Brain microvascular endothelial cell (primary cell): ENCODE results near the gene C11orf58.

Source experiments
- DNase-seq: peaks from one replicate; pipeline ENCODE4 v3.0.0-alpha.2; 2020
- H3K27ac ChIP-seq: fragments of 250-450 bp; sonication (Bioruptor Pico); 2 replicates; pipeline ENCODE4 v1.5.1; 2020; ENCODE audit warnings: mild to moderate bottlenecking, moderate library complexity
- H3K27me3 ChIP-seq: fragments of 250-450 bp; sonication (Bioruptor Pico); replicated peaks from 2 replicates; pipeline ENCODE4 v1.5.1; 2020; ENCODE audit warnings: mild to moderate bottlenecking
- H3K36me3 ChIP-seq: fragments of 250-450 bp; sonication (Bioruptor Pico); replicated peaks from 2 replicates; pipeline ENCODE4 v1.5.1; 2020; ENCODE audit warnings: mild to moderate bottlenecking
- H3K4me3 ChIP-seq: 2 replicates; pipeline ENCODE4 v1.5.1; 2011; ENCODE audit warnings: low read depth, mild to moderate bottlenecking, control low read depth, low read length, moderate library complexity
- in situ Hi-C: cut with HindIII; loops from 2 replicates; pipeline ENCODE4 v1.10.0; 2017; ENCODE audit warnings: low sequenced_read_pairs, low pct_ligation_motif_present
- TF ChIP-seq, protein P1 (sequence below): IDR thresholded peaks from 2 replicates; pipeline ENCODE4 v1.5.1; 2011; ENCODE audit warnings: low read depth, mild to moderate bottlenecking, moderate library complexity, low read length, control low read depth, inconsistent platforms; ENCODE audit errors: missing control alignments

The C11orf58 gene

DNA sequence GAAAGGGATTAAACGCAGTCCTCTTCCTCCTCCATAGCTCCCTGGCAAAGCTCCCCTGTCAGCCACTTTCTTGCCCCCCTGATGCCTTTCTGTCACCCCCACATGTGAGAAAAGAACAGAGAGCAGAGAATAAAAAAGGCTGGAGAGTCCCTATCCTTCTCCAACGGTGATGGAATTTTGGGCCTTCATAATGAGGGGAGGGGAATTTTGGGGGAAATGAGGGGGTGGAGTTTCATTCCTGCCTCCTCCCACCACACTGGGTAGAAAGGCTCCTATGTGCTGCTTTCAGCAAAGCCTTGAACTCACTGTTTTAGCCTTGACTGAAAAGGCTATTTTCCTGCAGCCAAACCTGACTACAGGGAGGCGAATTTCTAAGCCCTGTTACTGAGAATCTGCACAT is 59.3 kb downstream of the C11orf58 start:
- no peak for DNase-seq
- H3K27me3 ChIP-seq = no peaks in the 10 kb centered on the region
- H3K36me3 ChIP-seq = no peaks in the 10 kb centered on the region
- H3K27ac ChIP-seq = no peak overlapping the region
- TF ChIP-seq, protein P1, sequence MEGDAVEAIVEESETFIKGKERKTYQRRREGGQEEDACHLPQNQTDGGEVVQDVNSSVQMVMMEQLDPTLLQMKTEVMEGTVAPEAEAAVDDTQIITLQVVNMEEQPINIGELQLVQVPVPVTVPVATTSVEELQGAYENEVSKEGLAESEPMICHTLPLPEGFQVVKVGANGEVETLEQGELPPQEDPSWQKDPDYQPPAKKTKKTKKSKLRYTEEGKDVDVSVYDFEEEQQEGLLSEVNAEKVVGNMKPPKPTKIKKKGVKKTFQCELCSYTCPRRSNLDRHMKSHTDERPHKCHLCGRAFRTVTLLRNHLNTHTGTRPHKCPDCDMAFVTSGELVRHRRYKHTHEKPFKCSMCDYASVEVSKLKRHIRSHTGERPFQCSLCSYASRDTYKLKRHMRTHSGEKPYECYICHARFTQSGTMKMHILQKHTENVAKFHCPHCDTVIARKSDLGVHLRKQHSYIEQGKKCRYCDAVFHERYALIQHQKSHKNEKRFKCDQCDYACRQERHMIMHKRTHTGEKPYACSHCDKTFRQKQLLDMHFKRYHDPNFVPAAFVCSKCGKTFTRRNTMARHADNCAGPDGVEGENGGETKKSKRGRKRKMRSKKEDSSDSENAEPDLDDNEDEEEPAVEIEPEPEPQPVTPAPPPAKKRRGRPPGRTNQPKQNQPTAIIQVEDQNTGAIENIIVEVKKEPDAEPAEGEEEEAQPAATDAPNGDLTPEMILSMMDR = no peak
- H3K4me3 ChIP-seq = no peak overlapping the region
- in situ Hi-C loops = no loop called here

DNA sequence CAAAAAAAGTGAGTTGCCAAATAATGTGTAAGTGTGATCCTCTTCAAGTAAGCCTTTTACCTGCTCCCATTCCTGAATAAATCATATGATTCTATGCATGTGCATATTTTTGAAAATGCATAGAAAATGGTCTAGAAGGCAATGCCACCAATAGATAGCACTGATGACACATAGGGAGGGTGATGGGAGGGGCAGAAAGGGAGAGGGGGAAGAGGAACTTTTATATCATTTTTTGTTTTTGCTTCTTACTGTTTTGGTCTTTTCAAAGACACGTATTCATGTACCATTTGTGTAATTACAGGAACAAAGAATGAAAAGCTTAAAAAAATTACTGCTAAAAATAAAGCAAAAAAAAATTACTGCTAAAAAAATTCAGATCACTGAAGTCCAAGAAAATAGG is 60.8 kb downstream of the C11orf58 start:
- TF ChIP-seq, protein P1 = no peak
- Histone ChIP-seq H3K4me3 (no peak overlapping the region), H3K36me3 (no peaks in the 10 kb centered on the region), H3K27me3 (no peaks in the 10 kb centered on the region), H3K27ac (no peak overlapping the region)
- in situ Hi-C loops = no loop called here
- no peak for DNase-seq

DNA sequence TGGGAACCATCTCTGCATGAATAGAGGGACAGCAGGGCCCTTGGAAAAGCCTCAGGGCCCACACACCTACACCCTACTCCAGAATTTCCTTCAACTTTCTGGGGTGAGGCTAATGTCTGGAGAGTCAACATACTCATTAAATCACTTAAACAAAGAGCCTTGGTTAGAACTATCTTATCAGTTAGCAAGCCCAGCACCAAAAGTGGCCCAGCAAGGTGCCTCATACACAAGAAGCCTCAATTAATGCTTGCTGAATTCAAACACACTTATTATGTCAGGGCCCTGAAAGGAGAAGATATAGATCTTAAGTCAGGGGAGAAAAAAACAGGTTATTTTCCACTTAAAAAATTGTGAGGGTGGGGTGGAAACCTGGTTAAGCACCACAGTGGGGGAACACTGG is 61.4 kb downstream of the C11orf58 start:
- no peak for DNase-seq
- Histone ChIP-seq H3K4me3 (no peak overlapping the region), H3K27ac (no peak overlapping the region), H3K36me3 (no peaks in the 10 kb centered on the region), H3K27me3 (no peaks in the 10 kb centered on the region)
- in situ Hi-C loops = no loop called here
- TF ChIP-seq, protein P1 = no peak

DNA sequence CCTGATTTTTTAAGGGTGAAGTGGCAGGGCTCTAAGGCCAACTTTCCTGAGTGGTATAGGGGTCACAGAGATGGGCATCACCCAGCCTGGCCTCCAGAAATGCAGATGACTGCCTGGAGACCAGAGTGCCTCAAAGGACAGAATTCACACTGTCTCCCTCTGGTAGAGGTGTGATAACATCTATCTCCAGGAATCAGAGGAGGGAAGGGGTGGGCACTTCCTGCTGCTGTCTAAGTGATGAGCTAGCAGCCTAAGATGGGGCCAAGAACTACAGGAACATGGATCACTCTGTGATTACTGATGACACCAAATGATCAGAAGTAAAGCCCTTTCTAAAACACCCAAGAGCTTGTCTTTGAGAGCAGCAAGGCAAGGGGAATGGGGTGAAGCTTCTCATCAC is 61.9 kb downstream of the C11orf58 start:
- TF ChIP-seq, protein P1 = no peak
- Histone ChIP-seq H3K27me3 (no peaks in the 10 kb centered on the region), H3K27ac (no peak overlapping the region), H3K36me3 (no peaks in the 10 kb centered on the region), H3K4me3 (no peak overlapping the region)
- in situ Hi-C loops = no loop called here
- no peak for DNase-seq

DNA sequence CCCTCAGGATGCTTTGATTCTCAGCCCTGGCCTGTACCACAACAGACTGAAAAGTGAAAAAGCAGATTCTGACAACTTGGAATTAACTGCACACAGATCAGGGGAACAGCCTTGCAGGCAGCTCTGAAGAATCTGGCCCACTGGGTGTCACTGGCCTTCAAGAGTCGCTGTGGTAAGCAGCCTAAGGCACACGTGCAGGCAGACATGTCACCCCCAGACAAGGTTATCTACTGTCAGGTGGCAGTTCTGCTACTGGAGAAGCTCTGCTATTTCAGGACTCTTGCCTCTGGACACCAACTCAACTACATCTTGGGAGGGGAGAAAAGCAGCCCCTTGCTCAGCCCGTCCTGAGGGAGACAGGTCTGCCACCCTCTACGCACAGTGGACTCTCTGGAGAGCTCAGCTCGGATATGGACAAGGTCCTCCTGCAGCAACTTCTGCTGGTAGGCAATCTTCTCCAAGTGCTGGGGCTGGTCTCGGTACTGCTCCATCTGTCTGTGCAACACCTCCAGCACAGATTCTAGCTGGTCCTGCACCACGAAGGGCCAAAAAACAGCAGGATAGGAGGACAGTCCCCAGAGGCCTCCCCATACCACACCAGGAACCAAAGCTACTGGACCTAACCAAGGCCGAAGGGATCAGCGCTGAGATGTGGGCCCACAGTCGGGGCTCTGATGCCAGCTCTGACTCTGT is 63.0 kb downstream of the C11orf58 start:
- no peak for DNase-seq
- TF ChIP-seq, protein P1 = no peak
- H3K36me3 ChIP-seq = no peaks in the 10 kb centered on the region

More for the DNA sequence above, 63.0 kb downstream of the C11orf58 start:
- H3K4me3 ChIP-seq = no peak overlapping the region
- H3K27me3 ChIP-seq = no peaks in the 10 kb centered on the region
- in situ Hi-C loops = no loop called here
- H3K27ac ChIP-seq = no peak overlapping the region
